NCI-H1092 (cell line): ENCODE data around the gene PIK3R1.

ENCODE experiments used
- DNase-seq: peaks from one replicate; lab custom pipeline; 2025; lab: John Stamatoyannopoulos, UW

The PIK3R1 gene

GRCh38 chr5:68331192-68332079 is 115.9 kb downstream of the PIK3R1 start:
- DNase-seq: no peak

- no peak for DNase-seq
These were observed 116.5 kb downstream of the PIK3R1 start for GRCh38 chr5:68332080-68332451.

- DNase-seq: no peak
These were observed 117.0 kb downstream of the PIK3R1 start for GRCh38 chr5:68332556-68332955.

- DNase-seq: no peak
These were observed 118.3 kb downstream of the PIK3R1 start for GRCh38 chr5:68333649-68334552.

GRCh38 chr5:68334553-68334886 is 119.0 kb downstream of the PIK3R1 start:
- no peak for DNase-seq

GRCh38 chr5:68335075-68335474 is 119.5 kb downstream of the PIK3R1 start:
- no peak for DNase-seq

- DNase-seq: no peak
These were observed 120.6 kb downstream of the PIK3R1 start for GRCh38 chr5:68336200-68336599.

- no peak for DNase-seq
These were observed 121.7 kb downstream of the PIK3R1 start for GRCh38 chr5:68337235-68337634.

GRCh38 chr5:68339921-68340321 is 124.4 kb downstream of the PIK3R1 start:
- DNase-seq: no peak

GRCh38 chr5:68341006-68341405 is 125.5 kb downstream of the PIK3R1 start:
- no peak for DNase-seq

GRCh38 chr5:68342693-68343092 is 127.1 kb downstream of the PIK3R1 start:
- no peak for DNase-seq

GRCh38 chr5:68343421-68343826 is 127.9 kb downstream of the PIK3R1 start:
- DNase-seq: no peak

- DNase-seq: no peak
These were observed 129.0 kb downstream of the PIK3R1 start for GRCh38 chr5:68344447-68345111.

GRCh38 chr5:68345171-68345570 is 129.6 kb downstream of the PIK3R1 start:
- DNase-seq: no peak

GRCh38 chr5:68345582-68345981 is 130.0 kb downstream of the PIK3R1 start:
- DNase-seq: no peak

GRCh38 chr5:68347536-68347935 is 132.0 kb downstream of the PIK3R1 start:
- no peak for DNase-seq

GRCh38 chr5:68348447-68349222 is 133.1 kb downstream of the PIK3R1 start:
- no peak for DNase-seq

GRCh38 chr5:68350176-68350575 is 134.6 kb downstream of the PIK3R1 start:
- no peak for DNase-seq
